Measurements from ENCODE around the gene ATAT1.

- TF ChIP-seq, protein P1, sequence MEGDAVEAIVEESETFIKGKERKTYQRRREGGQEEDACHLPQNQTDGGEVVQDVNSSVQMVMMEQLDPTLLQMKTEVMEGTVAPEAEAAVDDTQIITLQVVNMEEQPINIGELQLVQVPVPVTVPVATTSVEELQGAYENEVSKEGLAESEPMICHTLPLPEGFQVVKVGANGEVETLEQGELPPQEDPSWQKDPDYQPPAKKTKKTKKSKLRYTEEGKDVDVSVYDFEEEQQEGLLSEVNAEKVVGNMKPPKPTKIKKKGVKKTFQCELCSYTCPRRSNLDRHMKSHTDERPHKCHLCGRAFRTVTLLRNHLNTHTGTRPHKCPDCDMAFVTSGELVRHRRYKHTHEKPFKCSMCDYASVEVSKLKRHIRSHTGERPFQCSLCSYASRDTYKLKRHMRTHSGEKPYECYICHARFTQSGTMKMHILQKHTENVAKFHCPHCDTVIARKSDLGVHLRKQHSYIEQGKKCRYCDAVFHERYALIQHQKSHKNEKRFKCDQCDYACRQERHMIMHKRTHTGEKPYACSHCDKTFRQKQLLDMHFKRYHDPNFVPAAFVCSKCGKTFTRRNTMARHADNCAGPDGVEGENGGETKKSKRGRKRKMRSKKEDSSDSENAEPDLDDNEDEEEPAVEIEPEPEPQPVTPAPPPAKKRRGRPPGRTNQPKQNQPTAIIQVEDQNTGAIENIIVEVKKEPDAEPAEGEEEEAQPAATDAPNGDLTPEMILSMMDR (conservative IDR thresholded peaks at IDR 0.05; ENCODE audit: low read length) = no peak
- TF ChIP-seq EZH2phosphoT487 (IDR thresholded peaks at IDR 0.05; ENCODE audit: borderline replicate concordance, low read depth, low read length) = no peak
These were observed 36.8 kb upstream of the ATAT1 start for GRCh38 chr6:30589754-30590358.

Data from OCI-LY7 (cell line).